Stimulated activated naive CD8-positive, alpha-beta T cell treated with anti-CD3 and anti-CD28 coated beads, Interleukin-15, amount 100 ng/mL, for 72 hours (primary cell): ENCODE measurements around the gene SLC12A8.

Experiments used
- ATAC-seq: fragments of 150-1000 bp; cut with Tn5 transposase; 2 replicates; pipeline ENCODE4 v1.10.0; 2021; ENCODE audit warnings: mild to moderate bottlenecking, moderate library complexity
- DNase-seq, 2 donors: peaks; one replicate each; pipeline ENCODE4 v3.0.0; 2021 to 2022
- H3K27ac Mint-ChIP-seq, 2 donors: one replicate each; pipeline ENCODE4 v1.8.0; 2022; ENCODE audit warnings: mild to moderate bottlenecking in 2 of 2, mixed read lengths in 2 of 2, moderate library complexity in 2 of 2
- H3K27me3 Mint-ChIP-seq: one replicate; pipeline ENCODE4 v1.8.0; 2022; ENCODE audit warnings: mixed read lengths
- H3K4me1 Mint-ChIP-seq: one replicate; pipeline ENCODE4 v1.8.0; 2022; ENCODE audit warnings: mild to moderate bottlenecking, mixed read lengths
- H3K4me3 Mint-ChIP-seq, 2 donors: one replicate each; pipeline ENCODE4 v1.8.0; 2022; ENCODE audit warnings: mild to moderate bottlenecking in 2 of 2, mixed read lengths in 2 of 2, moderate library complexity in 1 of 2
- H3K9me3 Mint-ChIP-seq, 2 donors: one replicate each; pipeline ENCODE4 v1.8.0; 2022; ENCODE audit warnings: mixed read lengths in 2 of 2

The SLC12A8 gene

GRCh38 chr3:125231895-125232294 lies 19.3 kb upstream of the SLC12A8 start:
- Mint-ChIP-seq H3K27me3 (no peaks in the 10 kb centered on the region), H3K9me3 (peaks cover 0 to 3% of the 10 kb centered on the region in 2 donors), H3K27ac (no peak overlapping the region), H3K4me3 (no peak overlapping the region), H3K4me1 (peaks cover 12% of the 10 kb centered on the region)
- ATAC-seq (peak; percentile 60), DNase-seq (no peak)

GRCh38 chr3:125229707-125230106 lies 17.2 kb upstream of the SLC12A8 start:
- ATAC-seq (no peak), DNase-seq (no peak)
- no peaks in the 10 kb centered on the region for H3K27me3 Mint-ChIP-seq
- H3K4me1 Mint-ChIP-seq = peaks cover 12% of the 10 kb centered on the region
- no peak overlapping the region for H3K4me3 Mint-ChIP-seq
- H3K27ac Mint-ChIP-seq = no peak overlapping the region
- no peaks in the 10 kb centered on the region for H3K9me3 Mint-ChIP-seq

GRCh38 chr3:125229168-125229567 lies 16.6 kb upstream of the SLC12A8 start:
- Mint-ChIP-seq H3K9me3 (no peaks in the 10 kb centered on the region), H3K27me3 (no peaks in the 10 kb centered on the region), H3K4me1 (peaks cover 12% of the 10 kb centered on the region), H3K27ac (no peak overlapping the region), H3K4me3 (no peak overlapping the region)
- no peak for DNase-seq
- ATAC-seq = no peak

- Mint-ChIP-seq H3K27ac (no peak overlapping the region), H3K9me3 (no peaks in the 10 kb centered on the region), H3K4me3 (no peak overlapping the region), H3K27me3 (no peaks in the 10 kb centered on the region), H3K4me1 (peaks cover 13% of the 10 kb centered on the region)
- ATAC-seq (no peak), DNase-seq (no peak)
These were observed 9.3 kb upstream of the SLC12A8 start for GRCh38 chr3:125221831-125222230.

- peak; percentile 52 for ATAC-seq
- H3K27ac Mint-ChIP-seq = no peak overlapping the region
These were observed 8.3 kb upstream of the SLC12A8 start for GRCh38 chr3:125220727-125221429.

GRCh38 chr3:125220183-125220582 lies 7.6 kb upstream of the SLC12A8 start:
- Mint-ChIP-seq H3K4me3 (no peak overlapping the region), H3K27ac (no peak overlapping the region), H3K9me3 (no peaks in the 10 kb centered on the region), H3K4me1 (peaks cover 13% of the 10 kb centered on the region), H3K27me3 (peaks cover 2% of the 10 kb centered on the region)
- DNase-seq (no peak), ATAC-seq (no peak)

More at GRCh38 chr3:125220727-125221429, 8.3 kb upstream of the SLC12A8 start:
- H3K4me1 Mint-ChIP-seq = peaks cover 13% of the 10 kb centered on the region
- no peaks in the 10 kb centered on the region for H3K9me3 Mint-ChIP-seq
- DNase-seq = no peak
- H3K27me3 Mint-ChIP-seq = no peaks in the 10 kb centered on the region
- no peak overlapping the region for H3K4me3 Mint-ChIP-seq

- Mint-ChIP-seq H3K4me1 (peaks cover 21% of the 10 kb centered on the region), H3K27ac (no peak overlapping the region), H3K27me3 (peaks cover 11% of the 10 kb centered on the region), H3K4me3 (no peak overlapping the region), H3K9me3 (no peaks in the 10 kb centered on the region)
- DNase-seq (no peak), ATAC-seq (peak; percentile 22)
These were observed 6.7 kb upstream of the SLC12A8 start for GRCh38 chr3:125219261-125219701.

- no peak overlapping the region for H3K27ac Mint-ChIP-seq
These were observed 2.2 kb upstream of the SLC12A8 start for GRCh38 chr3:125214738-125215137.

GRCh38 chr3:125213946-125214542 lies 1.5 kb upstream of the SLC12A8 start:
- Mint-ChIP-seq H3K4me3 (no peak overlapping the region), H3K27me3 (peaks cover 60% of the 10 kb centered on the region), H3K27ac (no peak overlapping the region), H3K4me1 (peaks cover 30% of the 10 kb centered on the region), H3K9me3 (no peaks in the 10 kb centered on the region)
- ATAC-seq = no peak
- no peak for DNase-seq

More at GRCh38 chr3:125214738-125215137, 2.2 kb upstream of the SLC12A8 start:
- Mint-ChIP-seq H3K9me3 (no peaks in the 10 kb centered on the region), H3K27me3 (peaks cover 53% of the 10 kb centered on the region), H3K4me3 (no peak overlapping the region), H3K4me1 (peaks cover 26% of the 10 kb centered on the region)
- peak; percentile 59 for ATAC-seq
- no peak for DNase-seq

- peaks cover 63% of the 10 kb centered on the region for H3K27me3 Mint-ChIP-seq
- peaks cover 30% of the 10 kb centered on the region for H3K4me1 Mint-ChIP-seq
- H3K4me3 Mint-ChIP-seq = no peak overlapping the region
- DNase-seq (no peak), ATAC-seq (no peak)
- no peak overlapping the region for H3K27ac Mint-ChIP-seq
- H3K9me3 Mint-ChIP-seq = no peaks in the 10 kb centered on the region
These were observed 812 bp upstream of the SLC12A8 start for GRCh38 chr3:125213364-125213755.

- peak overlapping the region; percentile 31 to 62 for H3K4me3 Mint-ChIP-seq
- peaks cover 72% of the 10 kb centered on the region for H3K27me3 Mint-ChIP-seq
- no peak overlapping the region for H3K27ac Mint-ChIP-seq
These were observed 448 bp downstream of the SLC12A8 start for GRCh38 chr3:125212091-125212508.

GRCh38 chr3:125211523-125212090 lies 941 bp downstream of the SLC12A8 start:
- peak overlapping the region in 1 of 2 donors; percentile 45 for H3K27ac Mint-ChIP-seq
- DNase-seq = no peak
- no peaks in the 10 kb centered on the region for H3K9me3 Mint-ChIP-seq
- H3K27me3 Mint-ChIP-seq = peaks cover 72% of the 10 kb centered on the region
- H3K4me3 Mint-ChIP-seq = peak overlapping the region; percentile 31 to 62
- peaks cover 30% of the 10 kb centered on the region for H3K4me1 Mint-ChIP-seq
- peak; percentile 14 for ATAC-seq

More at GRCh38 chr3:125212091-125212508, 448 bp downstream of the SLC12A8 start:
- ATAC-seq (no peak), DNase-seq (no peak)
- H3K9me3 Mint-ChIP-seq = no peaks in the 10 kb centered on the region
- H3K4me1 Mint-ChIP-seq = peaks cover 30% of the 10 kb centered on the region

- DNase-seq = no peak
- H3K27me3 Mint-ChIP-seq = peaks cover 49% of the 10 kb centered on the region
- ATAC-seq = no peak
- H3K27ac Mint-ChIP-seq = no peak overlapping the region
- H3K4me1 Mint-ChIP-seq = peaks cover 17% of the 10 kb centered on the region
- H3K4me3 Mint-ChIP-seq = no peak overlapping the region
- H3K9me3 Mint-ChIP-seq = no peaks in the 10 kb centered on the region
These were observed 4.5 kb downstream of the SLC12A8 start for GRCh38 chr3:125207949-125208568.

GRCh38 chr3:125207507-125207906 lies 5.0 kb downstream of the SLC12A8 start:
- Mint-ChIP-seq H3K4me3 (no peak overlapping the region), H3K27me3 (peaks cover 44% of the 10 kb centered on the region), H3K4me1 (peaks cover 17% of the 10 kb centered on the region), H3K27ac (no peak overlapping the region), H3K9me3 (no peaks in the 10 kb centered on the region)
- ATAC-seq (no peak), DNase-seq (no peak)

GRCh38 chr3:125206934-125207333 lies 5.6 kb downstream of the SLC12A8 start:
- H3K27me3 Mint-ChIP-seq = peaks cover 41% of the 10 kb centered on the region
- DNase-seq = no peak
- no peak overlapping the region for H3K27ac Mint-ChIP-seq
- peaks cover 15% of the 10 kb centered on the region for H3K4me1 Mint-ChIP-seq
- H3K9me3 Mint-ChIP-seq = no peaks in the 10 kb centered on the region
- ATAC-seq = no peak
- H3K4me3 Mint-ChIP-seq = no peak overlapping the region

GRCh38 chr3:125203731-125204130 lies 8.8 kb downstream of the SLC12A8 start:
- peaks cover 10% of the 10 kb centered on the region for H3K27me3 Mint-ChIP-seq
- no peak overlapping the region for H3K27ac Mint-ChIP-seq
- ATAC-seq (no peak), DNase-seq (no peak)
- H3K4me3 Mint-ChIP-seq = no peak overlapping the region
- no peaks in the 10 kb centered on the region for H3K9me3 Mint-ChIP-seq
- H3K4me1 Mint-ChIP-seq = no peaks in the 10 kb centered on the region
